ENCODE results near the gene BANF1. TPM values are rescaled to one million over a fixed set of nuclear protein-coding genes. Genes with fewer than 3 reads are reported as not detected.

Gene BANF1
- total RNA-seq, 6 experiments from 2014 or later = 257 to 337 (median 300) TPM

- H3K9me3 Mint-ChIP-seq = no peaks in the 10 kb centered on the region
- H3K4me1 Mint-ChIP-seq (ENCODE audit: low read depth) = peaks cover 15% of the 10 kb centered on the region
- H3K4me3 Mint-ChIP-seq = no peak within 1 kb of the TSS
- no peak within 1 kb of the TSS for H3K27ac Mint-ChIP-seq
- no peak for DNase-seq
- H3K36me3 Mint-ChIP-seq (ENCODE audit: low read depth) = no peaks in the 10 kb centered on the region
- no peak for TF ChIP-seq CTCF (IDR thresholded peaks at IDR 0.05)
- H3K27me3 Mint-ChIP-seq (ENCODE audit: insufficient read depth) = no peaks in the 10 kb centered on the region; the same call in 1 of the 2 replicates
Measured at GRCh38 chr11:66026017-66026529, 23.8 kb downstream of the BANF1 start, which contains the start of gene CATSPER1. Gene CATSPER1 (minus strand): TSS chr11:66026479. CDS start chr11:66026379, 100 bp downstream.

GRCh38 chr11:66032957-66033735 lies 30.8 kb downstream of the BANF1 start:
- Mint-ChIP-seq H3K9me3 (peaks cover 7% of the 10 kb centered on the region), H3K27ac (no peak overlapping the region), H3K27me3 (ENCODE audit: insufficient read depth) (peaks cover 11% of the 10 kb centered on the region), H3K4me3 (no peak overlapping the region), H3K4me1 (ENCODE audit: low read depth) (no peaks in the 10 kb centered on the region), H3K36me3 (ENCODE audit: low read depth) (no peaks in the 10 kb centered on the region; the same call in 1 of the 2 replicates)
- no peak for TF ChIP-seq CTCF (IDR thresholded peaks at IDR 0.05)
- no peak for DNase-seq

GRCh38 chr11:66035653-66036333 lies 33.5 kb downstream of the BANF1 start:
- no peak for DNase-seq
- no peaks in the 10 kb centered on the region; the same call in 1 of the 2 replicates for H3K36me3 Mint-ChIP-seq (ENCODE audit: low read depth)
- H3K27me3 Mint-ChIP-seq (ENCODE audit: insufficient read depth) = peaks cover 17% of the 10 kb centered on the region
- no peak overlapping the region for H3K27ac Mint-ChIP-seq
- no peak overlapping the region for H3K4me3 Mint-ChIP-seq
- no peaks in the 10 kb centered on the region for H3K4me1 Mint-ChIP-seq (ENCODE audit: low read depth)
- no peak for TF ChIP-seq CTCF (IDR thresholded peaks at IDR 0.05)
- peaks cover 7% of the 10 kb centered on the region for H3K9me3 Mint-ChIP-seq

- Mint-ChIP-seq H3K27ac (no peak overlapping the region), H3K9me3 (peaks cover 7% of the 10 kb centered on the region), H3K36me3 (ENCODE audit: low read depth) (no peaks in the 10 kb centered on the region; the same call in 1 of the 2 replicates), H3K4me1 (ENCODE audit: low read depth) (no peaks in the 10 kb centered on the region), H3K27me3 (ENCODE audit: insufficient read depth) (peaks cover 17% of the 10 kb centered on the region), H3K4me3 (no peak overlapping the region)
- TF ChIP-seq CTCF (IDR thresholded peaks at IDR 0.05) = no peak
- no peak for DNase-seq
Measured at GRCh38 chr11:66036334-66036710, 34.0 kb downstream of the BANF1 start.

GRCh38 chr11:66037327-66037726 lies 35.0 kb downstream of the BANF1 start:
- no peaks in the 10 kb centered on the region for H3K4me1 Mint-ChIP-seq (ENCODE audit: low read depth)
- no peak for DNase-seq
- H3K4me3 Mint-ChIP-seq = no peak overlapping the region
- no peak overlapping the region for H3K27ac Mint-ChIP-seq
- peaks cover 17% of the 10 kb centered on the region for H3K27me3 Mint-ChIP-seq (ENCODE audit: insufficient read depth)
- TF ChIP-seq CTCF (IDR thresholded peaks at IDR 0.05) = no peak
- no peaks in the 10 kb centered on the region; the same call in 1 of the 2 replicates for H3K36me3 Mint-ChIP-seq (ENCODE audit: low read depth)
- H3K9me3 Mint-ChIP-seq = peaks cover 7% of the 10 kb centered on the region

Measured in HFFc6 (cell line).